Adrenal gland (tissue), 12 donors: Measurements from ENCODE around the gene F12. TPM values are rescaled to one million over a fixed set of nuclear protein-coding genes. Genes with fewer than 3 reads are reported as not detected.
A peak's percentile ranks its signal among the peaks of the same experiment; 100 is the strongest.

Source experiments
- DNase-seq, 7 donors: peaks; one replicate each; pipeline ENCODE4 v3.0.0-alpha.2; 2019 to 2020
- H3K27ac ChIP-seq, 5 donors: fragments of 200-600 bp; sonication (generic) in 4 of 5; 1 replicate in 3 of 5; 2 replicates in 2 of 5; pipeline versions ENCODE4 v1.5.1 to v1.8.0; 2016 to 2020; ENCODE audit warnings: mild to moderate bottlenecking in 1 of 5
- H3K27me3 ChIP-seq: fragments of 200-600 bp; 2 replicates; pipeline ENCODE4 v1.8.0; 2021
- H3K36me3 ChIP-seq, 2 donors: fragments of 200-600 bp; replicated peaks in 1 of 2; 1 replicate in 1 of 2; 2 replicates in 1 of 2; pipeline versions ENCODE4 v1.5.1 to v1.8.0; 2018 to 2022
- H3K4me1 ChIP-seq, 2 donors: fragments of 200-600 bp; replicated peaks in 1 of 2; 1 replicate in 1 of 2; 2 replicates in 1 of 2; pipeline versions ENCODE4 v1.5.1 to v1.8.0; 2018 to 2021
- H3K4me3 ChIP-seq, 4 donors: fragments of 200-600 bp; sonication (generic) in 3 of 4; one replicate each; pipeline ENCODE4 v1.5.1; 2016 to 2018
- H3K9me3 ChIP-seq, 3 donors: fragments of 200-600 bp; sonication (generic) in 1 of 3; replicated peaks in 1 of 3; 1 replicate in 2 of 3; 2 replicates in 1 of 3; pipeline versions ENCODE4 v1.5.1 to v1.8.0; 2016 to 2021
- CTCF ChIP-seq, 6 experiments: fragments of 450-650 bp in 4 of 6; fragments of 200-600 bp in 2 of 6; sonication (generic) in 1 of 6; IDR thresholded peaks; 1 replicate in 5 of 6; 2 replicates in 1 of 6; pipeline versions ENCODE4 v1.5.1 to v1.8.0; 2016 to 2021; ENCODE audit warnings: antibody characterized with exemption in 6 of 6, mild to moderate bottlenecking in 2 of 6, moderate library complexity in 1 of 6
- POLR2A ChIP-seq, 2 donors: fragments of 450-650 bp; IDR thresholded peaks; one replicate each; pipeline ENCODE4 v1.6.1; 2017; ENCODE audit warnings: antibody characterized with exemption in 2 of 2, mild to moderate bottlenecking in 2 of 2, moderate library complexity in 1 of 2
- WGBS, 4 donors: extraction: QIAGEN DNeasy Blood & Tissue Kit in 2 of 4; methylation state at CpG; one replicate each; pipeline versions ENCODE4 v1.1.5 to v1.1.7; 2013 to 2017; 5-methylcytosine and 5-hydroxymethylcytosine counted together
- intact Hi-C, 2 donors: fragments of 100-400 bp; cut with DNase I; formaldehyde crosslinking; loops; one replicate each; pipeline versions ENCODE4 v1.14.1 to v1.15.0; 2022 to 2023
- polyA plus RNA-seq, 3 donors: library from polyadenylated mRNA; stranded (reverse); fragments of 200-250 nt in 2 of 3; fragments of 350-450 nt in 1 of 3; fragmentation: Illumina TruSeq in 1 of 3; extraction: RNeasy Lipid Tissue Mini Kit (QIAGEN cat#74804) in 1 of 3; gene quantifications; one replicate each; pipeline ENCODE4 v1.2.3, GENCODE V29; 2013 to 2014
- total RNA-seq, 9 donors: library from RNA; depleted of rRNA in 4 of 9; stranded (reverse); fragments of >200 nt in 4 of 9; fragments of 120-200 nt in 1 of 9; fragmentation: NEBNext Ultra II Directional in 1 of 9; extraction: Animal tissue kit (Norgen Biotek cat#: 25700) in 1 of 9; gene quantifications; one replicate each; pipeline versions ENCODE4 v1.1.0 to v1.2.4, GENCODE V29; 2013 to 2023
- donor health status: healthy with polysubstance abuse.
- donor health status: Bipolar disorder and iron deficiency.
- donor health status: DM: yes; HTN: yes; CAD: no.
- donor health status: DM: no; HTN: no; CAD: no.
- donor health status: DM: no; HTN: no; CAD: no.
- donor health status: DM: yes; HTN: yes; CAD: no.

The F12 gene
- total and polyA plus RNA-seq, 12 donors, result 0.11 to 0.80 (median 0.36) TPM; not detected in 3

DNA sequence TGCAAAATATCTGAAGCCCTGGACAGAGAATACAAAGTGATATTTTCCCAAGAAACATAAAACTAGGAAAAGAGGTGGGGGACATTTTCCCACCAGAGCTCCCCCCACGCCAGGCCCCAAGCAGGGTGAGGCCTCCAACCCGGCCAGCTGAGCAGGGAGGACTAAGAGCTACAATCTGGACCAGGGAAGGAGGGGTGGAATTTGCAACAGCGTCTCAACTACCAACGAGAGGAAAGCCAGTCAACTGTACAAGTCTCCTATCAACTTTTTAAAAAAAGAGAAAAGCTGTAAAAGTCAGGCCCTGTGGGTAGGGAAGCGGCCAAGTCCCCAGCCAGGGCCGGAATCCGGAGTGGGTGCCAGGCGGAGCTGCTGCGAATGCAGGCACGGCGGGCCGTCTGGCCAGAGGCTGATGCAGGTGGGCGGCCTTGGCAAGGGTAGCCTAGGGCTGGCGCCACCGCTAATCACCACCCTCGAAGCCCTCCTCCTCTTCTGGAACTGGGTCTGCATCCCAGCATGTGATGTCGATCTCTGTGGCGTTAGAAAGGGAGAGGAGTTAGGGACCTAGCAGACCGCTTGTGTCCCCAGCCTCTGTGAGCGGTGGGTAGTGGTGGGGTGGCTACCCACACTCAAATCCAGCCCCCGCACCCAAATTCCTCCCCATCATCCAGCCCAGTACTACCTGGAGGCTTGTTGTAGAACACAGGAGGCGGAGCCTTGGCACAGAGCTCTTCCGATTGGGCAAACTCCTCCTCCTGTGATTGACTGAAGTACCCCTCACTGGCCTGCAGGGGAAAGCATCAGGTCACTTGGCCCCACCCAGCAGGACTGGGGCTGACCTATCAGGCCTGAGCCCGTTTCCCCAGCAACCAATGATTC, 47.9 kb upstream of the F12 start:
- TF ChIP-seq CTCF (IDR thresholded peaks at IDR 0.05) (peak; percentile 18 to 79 (median 52)), POLR2A (IDR thresholded peaks at IDR 0.05) (no peak)
- 75 to 83% (median 77%) methylated on average over 17 to 24 of the region's 24 CpGs for WGBS, 4 donors
- no peak overlapping the region for H3K4me3 ChIP-seq
- peaks cover 16 to 29% of the 10 kb centered on the region in 2 donors for H3K4me1 ChIP-seq
- H3K27ac ChIP-seq, result no peak overlapping the region
- DNase-seq, result peak; percentile 60 to 95 (median 84)
- no peaks in the 10 kb centered on the region for H3K36me3 ChIP-seq
- intact Hi-C loops, result loop anchor here (5.0 to 10.0 kb wide), 4 partner anchors 45 to 142 kb away; partner anchors contain the start of gene MXD3 (in 1 of the 2)
- no peaks in the 10 kb centered on the region for H3K9me3 ChIP-seq
- no peaks in the 10 kb centered on the region for H3K27me3 ChIP-seq

DNA sequence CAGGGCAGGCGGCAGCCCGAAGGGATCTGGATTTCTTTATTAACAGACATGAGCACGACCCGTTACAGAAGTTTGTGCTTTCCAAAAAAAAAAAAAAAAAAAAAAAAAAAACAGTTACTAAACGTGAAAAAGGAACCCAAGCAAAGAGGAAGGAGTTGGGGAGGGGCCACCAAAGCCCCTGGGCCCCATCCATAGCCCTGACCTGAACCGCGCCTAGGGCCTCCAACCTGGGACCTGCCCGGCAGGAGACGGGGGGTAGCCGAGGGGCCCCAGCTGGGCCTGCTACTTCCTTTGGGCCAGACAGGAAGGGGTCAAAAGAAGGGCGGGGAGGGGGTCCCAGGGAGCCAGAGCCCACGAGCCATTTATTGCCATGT, 47.2 kb upstream of the F12 start:
- no peak for TF ChIP-seq POLR2A (IDR thresholded peaks at IDR 0.05)
- peak in 1 of 6 experiments; percentile 40 for TF ChIP-seq CTCF (IDR thresholded peaks at IDR 0.05)
- H3K4me3 ChIP-seq, result no peak overlapping the region
- H3K4me1 ChIP-seq, result peaks cover 14 to 29% of the 10 kb centered on the region in 2 donors
- intact Hi-C loops, result loop anchor here (5.0 to 10.0 kb wide), 4 partner anchors 46 to 142 kb away; partner anchors contain the start of gene MXD3 (in 1 of the 2)
- no peaks in the 10 kb centered on the region for H3K9me3 ChIP-seq
- DNase-seq, result peak in 1 of 7 donors; percentile 13
- no peak overlapping the region for H3K27ac ChIP-seq
- H3K27me3 ChIP-seq, result no peaks in the 10 kb centered on the region
- 21 to 29% (median 25%) methylated on average over 12 of the region's 12 CpGs for WGBS, 4 donors
- H3K36me3 ChIP-seq, result no peaks in the 10 kb centered on the region

DNA sequence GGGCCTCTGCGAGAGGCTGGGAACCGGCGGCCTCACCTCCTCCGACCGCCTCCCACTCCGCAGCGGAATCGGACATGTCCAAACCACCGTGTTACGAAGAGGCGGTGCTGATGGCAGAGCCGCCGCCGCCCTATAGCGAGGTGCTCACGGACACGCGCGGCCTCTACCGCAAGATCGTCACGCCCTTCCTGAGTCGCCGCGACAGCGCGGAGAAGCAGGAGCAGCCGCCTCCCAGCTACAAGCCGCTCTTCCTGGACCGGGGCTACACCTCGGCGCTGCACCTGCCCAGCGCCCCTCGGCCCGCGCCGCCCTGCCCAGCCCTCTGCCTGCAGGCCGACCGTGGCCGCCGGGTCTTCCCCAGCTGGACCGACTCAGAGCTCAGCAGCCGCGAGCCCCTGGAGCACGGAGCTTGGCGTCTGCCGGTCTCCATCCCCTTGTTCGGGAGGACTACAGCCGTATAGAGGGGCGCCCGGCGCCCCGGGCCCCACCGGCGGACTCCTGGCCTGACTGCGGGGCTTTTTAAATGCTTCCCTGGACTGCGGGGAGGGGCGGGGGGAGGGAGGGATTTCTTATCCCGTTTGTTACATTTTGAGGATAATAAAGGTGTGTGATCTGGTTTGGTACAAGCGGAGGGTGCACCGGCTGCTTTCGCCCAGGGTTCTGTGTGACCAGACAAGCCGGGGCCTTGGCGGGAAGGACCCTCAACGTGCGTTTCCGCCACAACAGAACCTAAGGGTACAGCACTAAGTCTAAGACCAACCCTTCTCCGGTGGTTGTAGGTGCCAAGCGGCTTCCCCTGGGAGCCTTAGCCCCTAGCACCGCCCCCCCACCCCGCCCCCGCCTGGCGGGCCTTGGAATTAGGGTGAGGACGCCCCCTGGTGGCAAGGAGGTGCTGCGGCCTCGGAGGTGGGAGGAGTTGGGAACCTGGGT, 46.6 kb upstream of the F12 start:
- Histone ChIP-seq H3K4me1 (peaks cover 14 to 29% of the 10 kb centered on the region in 2 donors), H3K27ac (peak overlapping the region in 2 of 5 donors; percentile 61 to 74), H3K27me3 (no peaks in the 10 kb centered on the region), H3K36me3 (no peaks in the 10 kb centered on the region), H3K4me3 (peak overlapping the region in 2 of 4 donors; percentile 16 to 71), H3K9me3 (no peaks in the 10 kb centered on the region)
- 0 to 1% (median 1%) methylated on average over 12 to 76 of the region's 76 CpGs for WGBS, 4 donors
- TF ChIP-seq POLR2A (IDR thresholded peaks at IDR 0.05), result no peak
- peak; percentile 69 to 97 (median 84) for TF ChIP-seq CTCF (IDR thresholded peaks at IDR 0.05)
- intact Hi-C loops, result loop anchor here (2.0 to 10.0 kb wide), 5 partner anchors 46 to 141 kb away; partner anchors contain the start of gene MXD3 (in 1 of the 2)
- peak; percentile 91 to 97 (median 93) for DNase-seq
